ENCODE measurements around the gene SRPK1. TPM values are rescaled to one million over a fixed set of nuclear protein-coding genes. Genes with fewer than 3 reads are reported as not detected.

The SRPK1 gene
- total and polyA plus RNA-seq, 2 of the 13 experiments (the other 11 are each of a cell fraction or from before 2014, with no cell fraction given) = 56.4 to 142 TPM

DNA sequence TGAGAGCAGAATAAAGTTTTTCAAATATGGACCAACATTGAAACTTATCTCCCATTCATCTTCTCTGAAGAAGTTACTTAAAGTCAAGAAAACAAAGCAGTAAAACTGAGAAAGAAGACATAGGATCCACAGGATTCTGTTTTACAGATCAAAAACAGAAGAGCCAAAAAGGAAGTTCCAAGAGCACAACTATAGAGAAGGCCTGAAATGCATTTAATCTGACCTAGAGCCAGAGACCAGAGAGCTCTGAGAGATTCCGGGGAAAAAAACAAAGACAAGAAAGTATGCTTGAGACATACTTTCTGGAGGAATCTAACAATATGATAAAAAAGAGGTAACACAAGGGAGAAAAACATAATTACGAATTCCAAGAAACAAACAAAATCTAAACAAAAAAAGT lies 26.1 kb downstream of the SRPK1 start:
- no peaks in the 10 kb centered on the region for H3K9me3 ChIP-seq (ENCODE audit: low read length)
- no peak overlapping the region for H3K4me3 ChIP-seq (replicated peaks in 1 of 3; ENCODE audit: insufficient read depth in 1 of 3, low read depth in 2 of 3, low read length in 3 of 3)
- no peak for ATAC-seq
- H3K27me3 ChIP-seq (ENCODE audit: control insufficient read depth in 1 of 2, insufficient read depth in 2 of 2, low read length in 2 of 2) = no peaks in the 10 kb centered on the region
- intact Hi-C loops (cut with micrococcal nuclease; ENCODE audit: unreplicated experiment) (no loop called here), in situ Hi-C loops (cut with HindIII; ENCODE audit: extremely low pct_ligation_motif_present, low pct_unique_long_range_greater_than_20kb) (no loop called here)
- peaks cover 86% of the 10 kb centered on the region for H3K79me2 ChIP-seq (ENCODE audit: insufficient read depth, low read length)
- CTCF ChIA-PET (ENCODE audit: low intra/inter-chr PET ratio, low total read pairs) = no interaction called here
- 92% methylated on average over 2 of the region's 2 CpGs for WGBS (ENCODE audit: low lambda C conversion rate)
- no peak for FAIRE-seq
- no TSS peak for BruUV-seq (replicated peaks)
- no peak overlapping the region for H2AFZ ChIP-seq (ENCODE audit: low read length)
- DNase-seq (ENCODE audit: low spot score) = no peak
- peaks cover 9 to 51% of the 10 kb centered on the region in 2 experiments; a peak in 4 of 5 replicates for H3K36me3 ChIP-seq (replicated peaks in 1 of 2; ENCODE audit: control insufficient read depth in 1 of 2, insufficient read depth in 2 of 2, low read length in 2 of 2)
- POLR2A ChIA-PET = no interaction called here
- no peak overlapping the region for H3K27ac ChIP-seq (ENCODE audit: extremely low read length, insufficient read depth, low read length)
- H3K4me2 ChIP-seq (ENCODE audit: low read depth, low read length) = no peak overlapping the region
- no peak overlapping the region for H3K9ac ChIP-seq (ENCODE audit: insufficient read depth, low read depth, low read length)
- H4K20me1 ChIP-seq (ENCODE audit: insufficient read depth, low read length) = peaks cover 19% of the 10 kb centered on the region
- TF ChIP-seq ZSCAN9 (CRISPR knock-in tag; IDR thresholded peaks at IDR 0.05; ENCODE audit: borderline replicate concordance) = no peak
- no peak for TF ChIP-seq ZBTB21 (CRISPR knock-in tag; IDR thresholded peaks at IDR 0.05)
- no peak for TF ChIP-seq ESRRA (CRISPR knock-in tag; IDR thresholded peaks at IDR 0.05; ENCODE audit: low read depth)
- no peak for TF ChIP-seq HOXA9 (CRISPR knock-in tag; IDR thresholded peaks at IDR 0.05; ENCODE audit: borderline replicate concordance)
- TF ChIP-seq REXO4 (CRISPR knock-in tag; IDR thresholded peaks at IDR 0.05; ENCODE audit: borderline replicate concordance) = no peak
- TF ChIP-seq, protein P1, sequence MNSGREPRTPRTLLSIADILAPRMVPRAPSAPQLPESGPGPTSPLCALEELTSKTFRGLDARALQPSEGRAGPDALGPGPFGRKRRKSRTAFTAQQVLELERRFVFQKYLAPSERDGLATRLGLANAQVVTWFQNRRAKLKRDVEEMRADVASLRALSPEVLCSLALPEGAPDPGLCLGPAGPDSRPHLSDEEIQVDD (CRISPR knock-in tag; IDR thresholded peaks at IDR 0.05; ENCODE audit: borderline replicate concordance) = no peak
- no peak for TF ChIP-seq NR2F2 (IDR thresholded peaks at IDR 0.05; ENCODE audit: borderline replicate concordance, low read depth)
- no peak for TF ChIP-seq ZNF441 (CRISPR knock-in tag; IDR thresholded peaks at IDR 0.05; ENCODE audit: borderline replicate concordance)
- TF ChIP-seq ZNF749 (CRISPR knock-in tag; IDR thresholded peaks at IDR 0.05; ENCODE audit: borderline replicate concordance) = no peak
- no peak for TF ChIP-seq HDAC1 (CRISPR knock-in tag; IDR thresholded peaks at IDR 0.05)
- no peaks in the 10 kb centered on the region for H3K4me1 ChIP-seq (ENCODE audit: insufficient read depth, low read length)

GRCh38 chr6:35893246-35893645 lies 27.7 kb downstream of the SRPK1 start:
- in situ Hi-C loops (cut with HindIII; ENCODE audit: extremely low pct_ligation_motif_present, low pct_unique_long_range_greater_than_20kb) = no loop called here
- FAIRE-seq = no peak
- Histone ChIP-seq H3K9me3 (ENCODE audit: low read length) (no peaks in the 10 kb centered on the region), H3K4me3 (replicated peaks in 1 of 3; ENCODE audit: insufficient read depth in 1 of 3, low read depth in 2 of 3, low read length in 3 of 3) (no peak overlapping the region), H2AFZ (ENCODE audit: low read length) (no peak overlapping the region), H3K4me1 (ENCODE audit: insufficient read depth, low read length) (no peaks in the 10 kb centered on the region), H3K9ac (ENCODE audit: insufficient read depth, low read depth, low read length) (no peak overlapping the region), H3K79me2 (ENCODE audit: insufficient read depth, low read length) (peaks cover 73% of the 10 kb centered on the region), H3K27ac (ENCODE audit: extremely low read length, insufficient read depth, low read length) (no peak overlapping the region), H3K4me2 (ENCODE audit: low read depth, low read length) (no peak overlapping the region), H3K36me3 (replicated peaks in 1 of 2; ENCODE audit: control insufficient read depth in 1 of 2, insufficient read depth in 2 of 2, low read length in 2 of 2) (peaks cover 7 to 53% of the 10 kb centered on the region in 2 experiments), H3K27me3 (ENCODE audit: control insufficient read depth in 1 of 2, insufficient read depth in 2 of 2, low read length in 2 of 2) (no peaks in the 10 kb centered on the region), H4K20me1 (ENCODE audit: insufficient read depth, low read length) (peaks cover 19% of the 10 kb centered on the region)
- POLR2A ChIA-PET = no interaction called here
- no peak for ATAC-seq
- WGBS (ENCODE audit: low lambda C conversion rate) = 97% methylated on average over 6 of the region's 6 CpGs
- no peak for DNase-seq (ENCODE audit: low spot score)
- intact Hi-C loops (cut with micrococcal nuclease; ENCODE audit: unreplicated experiment) = no loop called here
- CTCF ChIA-PET (ENCODE audit: low intra/inter-chr PET ratio, low total read pairs) = no interaction called here
- TF ChIP-seq ZNF382 (CRISPR knock-in tag; IDR thresholded peaks at IDR 0.05; ENCODE audit: borderline replicate concordance) (no peak), ZBTB7B (CRISPR knock-in tag; IDR thresholded peaks at IDR 0.05) (no peak)
- BruUV-seq (replicated peaks) = no TSS peak

All from HepG2 (cell line).